OCI-LY7 (cell line): Measurements from ENCODE around the gene PRAME.

Experiments used
- CTCF ChIP-seq: fragments of 200-600 bp; sonication (generic); conservative IDR thresholded peaks from 2 replicates; pipeline ENCODE4 v1.5.1; 2014; ENCODE audit warnings: mild to moderate bottlenecking, antibody characterized with exemption, low read length, moderate library complexity, mixed read lengths
- EZH2phosphoT487 ChIP-seq: fragments of 200-600 bp; sonication (generic); IDR thresholded peaks from 2 replicates; pipeline ENCODE4 v1.6.1; 2018; ENCODE audit warnings: low read depth, borderline replicate concordance, mild to moderate bottlenecking, mixed run types, antibody characterized with exemption, low read length, moderate library complexity, mixed read lengths

GRCh38 chr22:22571862-22572261 lies 12.8 kb upstream of the PRAME start:
- no peak for TF ChIP-seq CTCF
- TF ChIP-seq EZH2phosphoT487: no peak
